Measurements from ENCODE around the gene BTBD17. TPM values are rescaled to one million over a fixed set of nuclear protein-coding genes. Genes with fewer than 3 reads are reported as not detected.

Gene BTBD17
- total RNA-seq, 4 donors from 2014 or later, result not detected

DNA sequence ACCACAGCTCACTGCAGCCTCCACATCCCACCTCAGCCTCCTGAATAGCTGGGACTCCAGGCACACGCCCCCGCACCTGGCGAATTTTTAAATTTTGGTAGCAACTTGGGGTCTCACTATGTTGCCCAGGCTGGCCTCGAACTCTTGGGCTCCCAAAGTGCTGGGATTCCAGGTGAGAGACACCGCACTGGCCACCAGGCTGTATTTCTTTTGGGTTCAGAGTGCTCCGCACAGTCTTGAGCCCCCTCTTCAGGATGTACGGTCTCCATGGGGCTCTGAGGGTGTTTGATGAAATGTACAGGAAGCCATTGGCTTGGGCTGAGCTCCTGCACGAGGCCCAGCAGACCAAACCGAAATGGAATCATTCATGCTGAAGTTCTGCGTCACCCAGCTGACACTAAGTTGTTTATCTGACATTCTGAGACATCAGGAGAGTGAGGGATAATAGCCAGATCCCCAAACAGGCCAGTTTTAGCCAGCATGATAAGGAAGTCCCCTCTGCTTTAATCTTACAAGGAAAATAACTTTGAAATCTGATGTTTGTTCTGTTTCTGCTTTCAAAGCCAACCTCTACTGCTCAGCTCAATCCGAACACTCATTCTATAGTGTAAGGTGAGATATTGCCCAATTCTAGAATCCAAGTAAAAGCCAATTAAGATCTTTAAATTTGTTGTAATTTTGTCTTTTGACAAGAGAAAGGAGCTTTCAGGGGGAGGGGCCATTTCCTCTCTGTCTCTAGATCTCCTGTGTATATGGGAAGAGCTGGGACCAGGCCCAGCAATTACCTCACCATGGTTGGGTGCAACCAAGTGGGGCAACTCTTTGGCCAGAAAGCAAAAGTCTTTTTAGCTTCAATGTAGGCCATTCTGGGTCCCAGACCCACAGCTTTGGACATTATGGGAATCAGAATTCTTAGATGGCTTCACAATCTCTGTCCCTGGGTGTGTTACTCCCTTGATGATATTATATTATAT is 29.3 kb upstream of the BTBD17 start:
- Histone ChIP-seq H3K27me3 (no peaks in the 10 kb centered on the region), H3K27ac (no peak overlapping the region), H3K4me3 (no peak overlapping the region), H3K9me3 (no peaks in the 10 kb centered on the region), H3K4me1 (peaks cover 10% of the 10 kb centered on the region), H3K36me3 (no peaks in the 10 kb centered on the region)
- TF ChIP-seq CTCF (IDR thresholded peaks at IDR 0.05) (no peak), POLR2AphosphoS5 (IDR thresholded peaks at IDR 0.05) (no peak)
- 91% methylated on average over 10 of the region's 11 CpGs for WGBS
- DNase-seq (ENCODE audit: low spot score in 2 of 2), result no peak

DNA sequence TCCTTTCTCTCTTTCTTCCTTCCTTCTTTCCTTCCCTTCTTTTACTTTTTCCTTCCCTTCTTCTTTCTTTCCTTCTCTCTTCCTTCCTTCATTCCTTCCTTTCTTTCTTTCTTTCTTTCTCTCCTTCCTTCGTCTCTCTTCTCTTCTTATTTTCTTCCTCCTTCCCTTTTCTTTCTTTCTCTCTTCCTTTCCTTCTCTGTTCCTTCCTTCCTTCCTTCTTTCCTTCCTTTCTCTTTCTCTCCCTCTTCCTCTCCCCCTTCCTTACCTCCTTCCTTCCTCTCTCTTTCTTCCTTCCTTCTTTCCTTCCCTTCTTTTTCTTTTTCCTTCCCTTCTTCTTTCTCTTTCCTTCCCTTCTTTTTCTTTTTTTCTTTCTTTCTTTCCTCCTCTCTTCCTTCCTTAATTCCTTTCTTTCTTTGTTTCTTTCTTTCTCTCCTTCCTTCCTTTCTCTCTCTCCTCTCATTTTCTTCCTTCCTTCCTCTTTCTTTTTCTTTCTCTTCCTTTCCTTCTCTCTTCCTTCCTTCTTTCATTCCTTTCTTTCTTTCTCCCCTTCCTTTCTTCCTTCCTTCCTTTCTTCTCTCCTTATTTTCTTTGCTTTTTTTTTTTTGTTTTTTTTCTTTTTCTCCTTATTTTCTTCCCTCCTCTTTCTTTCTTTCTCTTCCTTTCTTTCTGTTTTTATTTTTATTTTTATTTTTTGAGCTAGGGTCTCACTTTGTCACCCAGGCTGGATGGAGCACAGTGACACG is 28.4 kb upstream of the BTBD17 start:
- Histone ChIP-seq H3K27ac (no peak overlapping the region), H3K9me3 (no peaks in the 10 kb centered on the region), H3K4me3 (no peak overlapping the region), H3K4me1 (peaks cover 10% of the 10 kb centered on the region), H3K27me3 (no peaks in the 10 kb centered on the region), H3K36me3 (no peaks in the 10 kb centered on the region)
- no peak for TF ChIP-seq CTCF (IDR thresholded peaks at IDR 0.05)
- no peak for TF ChIP-seq POLR2AphosphoS5 (IDR thresholded peaks at IDR 0.05)
- no peak for TF ChIP-seq EP300 (IDR thresholded peaks at IDR 0.05)
- TF ChIP-seq POLR2A (IDR thresholded peaks at IDR 0.05), result no peak
- 72% methylated on average over 2 of the region's 2 CpGs for WGBS
- no peak for DNase-seq (ENCODE audit: low spot score in 2 of 2)

DNA sequence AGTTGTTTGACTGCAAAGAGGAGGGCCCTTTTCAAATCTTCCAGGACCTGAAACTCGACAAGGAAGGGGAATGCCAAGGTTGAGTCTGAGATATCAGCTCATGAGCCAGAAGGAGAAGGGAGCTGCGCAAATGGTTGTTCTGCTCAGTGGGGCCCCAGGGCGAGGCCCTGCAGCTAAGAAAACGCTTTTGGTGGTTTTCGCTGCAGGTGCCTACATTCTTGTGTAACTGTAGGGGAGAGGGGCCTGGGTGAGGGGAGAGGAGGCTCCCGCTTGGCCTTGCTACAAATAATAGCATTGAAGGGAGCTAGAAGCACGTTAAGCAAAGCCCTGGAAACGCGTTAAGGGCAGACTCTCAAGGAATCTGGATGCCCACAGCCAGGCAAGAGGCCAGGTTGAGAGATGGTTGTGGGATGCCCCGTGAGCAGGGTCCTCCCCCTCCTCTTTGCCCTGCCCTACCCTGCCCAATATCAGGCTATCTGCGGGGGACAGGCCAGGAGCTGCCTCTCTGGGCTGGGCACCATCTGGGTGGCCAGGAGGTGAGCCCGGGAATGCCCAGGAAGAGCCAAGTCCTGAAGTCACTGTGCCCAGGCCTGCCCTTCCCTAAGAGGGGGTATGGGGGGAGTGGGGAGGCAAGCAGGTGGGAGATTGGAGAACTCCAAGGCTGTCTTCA is 27.6 kb upstream of the BTBD17 start:
- Histone ChIP-seq H3K4me3 (no peak overlapping the region), H3K27me3 (no peaks in the 10 kb centered on the region), H3K4me1 (peaks cover 10% of the 10 kb centered on the region), H3K27ac (no peak overlapping the region), H3K9me3 (no peaks in the 10 kb centered on the region), H3K36me3 (no peaks in the 10 kb centered on the region)
- 53% methylated on average over 11 of the region's 12 CpGs for WGBS
- no peak for DNase-seq (ENCODE audit: low spot score in 2 of 2)
- TF ChIP-seq EP300 (IDR thresholded peaks at IDR 0.05) (no peak), POLR2AphosphoS5 (IDR thresholded peaks at IDR 0.05) (no peak), CTCF (IDR thresholded peaks at IDR 0.05) (no peak), POLR2A (IDR thresholded peaks at IDR 0.05) (no peak)

DNA sequence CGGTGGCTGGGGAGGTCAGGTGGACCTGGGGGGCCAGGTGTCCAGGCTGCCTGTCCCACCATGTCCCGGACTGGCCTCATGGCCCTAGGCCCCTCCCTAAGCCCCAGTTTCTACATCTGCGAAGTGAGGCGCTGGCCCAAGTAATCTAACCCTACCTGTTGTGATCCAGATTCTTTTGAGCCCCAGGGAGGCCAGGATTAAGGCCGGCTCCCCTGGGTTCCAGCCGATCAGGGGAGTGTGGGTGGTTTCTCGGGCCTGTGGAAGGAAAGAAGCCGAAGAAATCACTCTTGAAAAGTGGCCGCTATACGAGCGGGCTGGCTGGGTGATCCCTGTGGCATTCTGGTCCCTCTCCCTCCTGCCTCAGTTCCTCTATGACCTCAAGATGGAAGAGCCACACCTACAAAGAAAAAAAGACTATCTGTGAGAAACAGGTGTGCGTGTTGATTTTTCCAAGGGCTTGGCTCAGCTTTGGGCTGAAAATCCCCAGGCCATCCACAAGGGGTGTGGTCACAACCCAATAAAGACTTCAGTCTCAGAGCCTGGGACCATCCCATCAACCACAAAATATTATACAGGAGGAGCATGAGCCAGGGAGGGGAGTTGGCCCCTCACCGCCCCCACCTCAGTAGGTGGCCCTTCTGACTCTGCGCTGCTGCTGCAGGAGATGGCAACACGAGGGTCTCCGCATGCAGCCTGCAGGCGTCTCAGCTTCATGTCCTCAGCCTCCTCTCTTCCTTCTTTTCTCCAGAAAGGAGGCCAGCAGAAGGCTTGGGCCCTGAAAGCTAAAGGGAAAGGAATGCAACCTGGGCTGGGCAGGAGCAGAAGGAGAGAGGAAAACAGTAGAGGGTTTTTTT is 25.9 kb upstream of the BTBD17 start:
- Histone ChIP-seq H3K4me1 (peaks cover 10% of the 10 kb centered on the region), H3K27me3 (no peaks in the 10 kb centered on the region), H3K4me3 (no peak overlapping the region), H3K9me3 (no peaks in the 10 kb centered on the region), H3K36me3 (no peaks in the 10 kb centered on the region), H3K27ac (no peak overlapping the region)
- no peak for TF ChIP-seq POLR2A (IDR thresholded peaks at IDR 0.05)
- TF ChIP-seq POLR2AphosphoS5 (IDR thresholded peaks at IDR 0.05), result no peak
- no peak for TF ChIP-seq EP300 (IDR thresholded peaks at IDR 0.05)
- no peak for TF ChIP-seq CTCF (IDR thresholded peaks at IDR 0.05)
- WGBS, result 59% methylated on average over 17 of the region's 17 CpGs
- no peak for DNase-seq (ENCODE audit: low spot score in 2 of 2)

All from suprapubic skin (tissue), 4 donors.